Activated CD4-positive, CD25-positive, alpha-beta regulatory T cell treated with anti-CD3 and anti-CD28 coated beads, Interleukin-2, amount 50 U/mL, for 16 hours (primary cell): ENCODE measurements around the gene CYP3A5.
"Not testable (repeated sequence)": the region's sequence is repeated elsewhere in the genome, so short reads cannot be mapped to it uniquely, and the experiment has no call there.

Source experiments
- DNase-seq: peaks from one replicate; pipeline ENCODE4 v3.0.0-alpha.2; 2020; ENCODE audit warnings: low read depth, low spot score

CYP3A5 gene

GRCh38 chr7:99679400-99680191 is at the start of gene CYP3A5:
CYP3A5 (minus strand) TSS chr7:99679996; CDS start chr7:99679896, 100 bp downstream.
- no peak for DNase-seq

GRCh38 chr7:99728615-99729014 is 48.8 kb upstream of the CYP3A5 start:
- no peak for DNase-seq

GRCh38 chr7:99723201-99723600 is 43.4 kb upstream of the CYP3A5 start:
- DNase-seq: not testable (repeated sequence)

GRCh38 chr7:99720800-99721595 is 41.2 kb upstream of the CYP3A5 start:
- no peak for DNase-seq

- DNase-seq: no peak
These were observed 40.4 kb upstream of the CYP3A5 start for GRCh38 chr7:99719996-99720769.

- DNase-seq: no peak
These were observed 34.3 kb upstream of the CYP3A5 start for GRCh38 chr7:99713995-99714570.

GRCh38 chr7:99709838-99710578 is 30.2 kb upstream of the CYP3A5 start:
- DNase-seq: no peak

GRCh38 chr7:99709260-99709659 is 29.5 kb upstream of the CYP3A5 start:
- DNase-seq: no peak

GRCh38 chr7:99707096-99707495 is 27.3 kb upstream of the CYP3A5 start:
- DNase-seq: no peak

- no peak for DNase-seq
These were observed 20.1 kb upstream of the CYP3A5 start for GRCh38 chr7:99699946-99700345.

- not testable (repeated sequence) for DNase-seq
These were observed 19.3 kb upstream of the CYP3A5 start for GRCh38 chr7:99698867-99699730.

GRCh38 chr7:99694912-99695304 is 15.1 kb upstream of the CYP3A5 start:
- no peak for DNase-seq

- DNase-seq: no peak
These were observed 14.6 kb upstream of the CYP3A5 start for GRCh38 chr7:99694201-99694911.

GRCh38 chr7:99693427-99694200 is 13.8 kb upstream of the CYP3A5 start:
- DNase-seq: no peak

- DNase-seq: no peak
These were observed 13.3 kb upstream of the CYP3A5 start for GRCh38 chr7:99693100-99693426.

GRCh38 chr7:99692563-99692962 is 12.8 kb upstream of the CYP3A5 start:
- DNase-seq: not testable (repeated sequence)

- not testable (repeated sequence) for DNase-seq
These were observed 11.9 kb upstream of the CYP3A5 start for GRCh38 chr7:99691658-99692057.

- not testable (repeated sequence) for DNase-seq
These were observed 11.1 kb upstream of the CYP3A5 start for GRCh38 chr7:99690918-99691317.
